Measurements from ENCODE around the gene USH2A.

Gene USH2A

GRCh38 chr1:215895893-215896292 is 527.4 kb downstream of the USH2A start:
- DNase-seq, result no peak

GRCh38 chr1:215895276-215895675 is 528.0 kb downstream of the USH2A start:
- DNase-seq, result no peak

- no peak for DNase-seq
Measured at GRCh38 chr1:215894617-215895016, 528.6 kb downstream of the USH2A start.

GRCh38 chr1:215891266-215892057 is 531.8 kb downstream of the USH2A start:
- DNase-seq, result no peak

- DNase-seq, result no peak
Measured at GRCh38 chr1:215890438-215890837, 532.8 kb downstream of the USH2A start.

GRCh38 chr1:215889871-215890270 is 533.4 kb downstream of the USH2A start:
- DNase-seq, result no peak

- no peak for DNase-seq
Measured at GRCh38 chr1:215888159-215888558, 535.1 kb downstream of the USH2A start.

- DNase-seq, result no peak
Measured at GRCh38 chr1:215887627-215888026, 535.6 kb downstream of the USH2A start.

GRCh38 chr1:215883004-215883403 is 540.2 kb downstream of the USH2A start:
- DNase-seq, result no peak

- DNase-seq, result no peak
Measured at GRCh38 chr1:215878843-215879242, 544.4 kb downstream of the USH2A start.

- no peak for DNase-seq
Measured at GRCh38 chr1:215878128-215878527, 545.1 kb downstream of the USH2A start.

- no peak for DNase-seq
Measured at GRCh38 chr1:215877452-215877951, 545.7 kb downstream of the USH2A start.

GRCh38 chr1:215875712-215876111 is 547.5 kb downstream of the USH2A start:
- DNase-seq, result no peak

- no peak for DNase-seq
Measured at GRCh38 chr1:215875236-215875635, 548.0 kb downstream of the USH2A start.

- no peak for DNase-seq
Measured at GRCh38 chr1:215872658-215873057, 550.6 kb downstream of the USH2A start.

- DNase-seq, result no peak
Measured at GRCh38 chr1:215868500-215868899, 554.7 kb downstream of the USH2A start.

GRCh38 chr1:215865060-215865459 is 558.2 kb downstream of the USH2A start:
- DNase-seq, result no peak

GRCh38 chr1:215863796-215864195 is 559.5 kb downstream of the USH2A start:
- no peak for DNase-seq

GRCh38 chr1:215860833-215861232 is 562.4 kb downstream of the USH2A start:
- DNase-seq, result no peak

GRCh38 chr1:215857317-215857716 is 565.9 kb downstream of the USH2A start:
- no peak for DNase-seq

- DNase-seq, result no peak
Measured at GRCh38 chr1:215845234-215845891, 577.9 kb downstream of the USH2A start.

- no peak for DNase-seq
Measured at GRCh38 chr1:215844777-215845176, 578.5 kb downstream of the USH2A start.

- no peak for DNase-seq
Measured at GRCh38 chr1:215844266-215844665, 579.0 kb downstream of the USH2A start.

GRCh38 chr1:215842905-215843304 is 580.3 kb downstream of the USH2A start:
- no peak for DNase-seq

Measured in activated CD4-positive, alpha-beta T cell treated with anti-CD3 and anti-CD28 coated beads, Interleukin-10, Interleukin-2, amounts not matched to agents 100 ng/mL and 50 ng/mL, durations not matched to agents 16 hours and 8 hours (primary cell).